Body of pancreas (tissue), 4 donors: ENCODE results near the gene SUZ12.

ENCODE experiments used
- POLR2A ChIP-seq, 3 donors: fragments of 450-650 bp; IDR thresholded peaks; one replicate each; pipeline ENCODE4 v1.6.1; 2016; ENCODE audit warnings: antibody characterized with exemption in 3 of 3, mild to moderate bottlenecking in 2 of 3
- TF ChIP-seq, protein P1 (sequence below), 7 experiments: fragments of 450-650 bp in 4 of 7; fragments of 200-600 bp in 3 of 7; sonication (generic) in 3 of 7; IDR thresholded peaks; one replicate each; pipeline ENCODE4 v1.5.1; 2016 to 2019; ENCODE audit warnings: antibody characterized with exemption in 7 of 7

DNA sequence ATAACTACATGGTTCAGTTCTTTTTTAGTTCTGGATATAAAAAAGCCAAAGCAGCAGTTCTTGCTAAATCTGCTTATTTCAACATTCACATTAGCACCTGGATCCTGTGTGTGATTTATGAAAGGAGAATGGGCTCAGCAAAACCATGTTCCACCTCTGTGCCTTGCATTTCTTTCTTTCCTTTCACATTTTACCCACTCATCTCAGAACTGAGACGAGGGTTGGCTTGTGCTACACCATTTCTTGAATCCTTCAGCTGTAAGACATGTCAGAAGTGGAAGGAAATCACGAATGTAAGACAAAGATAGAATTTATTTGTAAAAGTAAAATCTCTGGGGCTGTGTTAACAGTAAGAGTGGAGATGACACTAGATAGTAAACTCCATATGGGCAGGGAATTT is 34.1 kb upstream of the SUZ12 start:
- TF ChIP-seq, protein P1, sequence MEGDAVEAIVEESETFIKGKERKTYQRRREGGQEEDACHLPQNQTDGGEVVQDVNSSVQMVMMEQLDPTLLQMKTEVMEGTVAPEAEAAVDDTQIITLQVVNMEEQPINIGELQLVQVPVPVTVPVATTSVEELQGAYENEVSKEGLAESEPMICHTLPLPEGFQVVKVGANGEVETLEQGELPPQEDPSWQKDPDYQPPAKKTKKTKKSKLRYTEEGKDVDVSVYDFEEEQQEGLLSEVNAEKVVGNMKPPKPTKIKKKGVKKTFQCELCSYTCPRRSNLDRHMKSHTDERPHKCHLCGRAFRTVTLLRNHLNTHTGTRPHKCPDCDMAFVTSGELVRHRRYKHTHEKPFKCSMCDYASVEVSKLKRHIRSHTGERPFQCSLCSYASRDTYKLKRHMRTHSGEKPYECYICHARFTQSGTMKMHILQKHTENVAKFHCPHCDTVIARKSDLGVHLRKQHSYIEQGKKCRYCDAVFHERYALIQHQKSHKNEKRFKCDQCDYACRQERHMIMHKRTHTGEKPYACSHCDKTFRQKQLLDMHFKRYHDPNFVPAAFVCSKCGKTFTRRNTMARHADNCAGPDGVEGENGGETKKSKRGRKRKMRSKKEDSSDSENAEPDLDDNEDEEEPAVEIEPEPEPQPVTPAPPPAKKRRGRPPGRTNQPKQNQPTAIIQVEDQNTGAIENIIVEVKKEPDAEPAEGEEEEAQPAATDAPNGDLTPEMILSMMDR (IDR thresholded peaks at IDR 0.05) = no peak
- TF ChIP-seq POLR2A (IDR thresholded peaks at IDR 0.05) = no peak
